HG03575 (cell line): ENCODE measurements around the gene DPP10.

Experiments used
- ATAC-seq: cut with Tn5 transposase; IDR thresholded peaks from one replicate; pipeline ENCODE4 v1.9.1; 2021; ENCODE audit not compliant: unreplicated experiment, insufficient number of reproducible peaks, low FRiP score; ENCODE audit errors: extremely low read depth

The DPP10 gene

GRCh38 chr2:114553027-114553426 is 110.6 kb downstream of the DPP10 start:
- no peak for ATAC-seq

GRCh38 chr2:114569166-114569565 is 126.7 kb downstream of the DPP10 start:
- no peak for ATAC-seq

- ATAC-seq, result no peak
Measured at GRCh38 chr2:114577657-114578056, 135.2 kb downstream of the DPP10 start.

DNA sequence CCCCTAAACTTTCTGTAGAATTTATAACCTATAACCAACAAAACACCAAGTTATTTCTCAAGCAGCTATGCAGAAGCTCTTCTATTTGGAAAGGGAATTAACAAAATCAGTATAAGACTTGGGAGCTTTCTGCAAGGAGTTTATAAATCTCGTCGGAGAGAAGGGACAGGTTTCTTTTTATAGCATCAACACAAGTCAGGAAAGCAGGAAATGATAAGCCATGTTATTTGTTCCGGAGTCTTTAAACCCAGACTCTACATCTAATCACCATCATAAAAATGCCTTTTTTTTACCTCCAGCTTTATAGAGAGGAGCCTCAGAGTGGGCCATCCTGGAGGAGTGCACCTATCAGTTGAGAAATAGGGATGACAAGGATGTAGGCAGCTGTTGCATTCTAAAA is 137.1 kb downstream of the DPP10 start:
- no peak for ATAC-seq

- no peak for ATAC-seq
Measured at GRCh38 chr2:114580691-114581090, 138.2 kb downstream of the DPP10 start.

GRCh38 chr2:114598329-114598728 is 155.9 kb downstream of the DPP10 start:
- ATAC-seq, result no peak

GRCh38 chr2:114609203-114609602 is 166.8 kb downstream of the DPP10 start:
- ATAC-seq, result no peak

DNA sequence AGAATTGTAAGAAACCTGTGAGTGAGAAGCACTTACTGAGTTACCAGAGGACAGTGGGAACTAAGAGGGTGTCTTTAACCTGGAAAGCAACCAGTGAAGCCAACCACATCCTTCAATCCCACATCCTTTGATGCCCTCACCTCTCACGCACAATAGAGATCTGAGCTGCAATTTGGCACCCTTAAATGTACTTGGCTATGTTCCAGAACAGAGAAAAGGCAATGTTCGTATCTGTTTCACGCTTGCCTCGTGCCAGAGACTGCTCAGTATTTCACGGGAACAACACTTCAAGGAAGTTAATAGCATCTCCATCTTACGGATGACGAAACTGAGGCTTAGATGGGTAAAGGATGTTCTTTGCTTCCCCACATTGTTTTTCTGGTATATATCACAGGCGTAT is 167.4 kb downstream of the DPP10 start:
- ATAC-seq, result no peak

DNA sequence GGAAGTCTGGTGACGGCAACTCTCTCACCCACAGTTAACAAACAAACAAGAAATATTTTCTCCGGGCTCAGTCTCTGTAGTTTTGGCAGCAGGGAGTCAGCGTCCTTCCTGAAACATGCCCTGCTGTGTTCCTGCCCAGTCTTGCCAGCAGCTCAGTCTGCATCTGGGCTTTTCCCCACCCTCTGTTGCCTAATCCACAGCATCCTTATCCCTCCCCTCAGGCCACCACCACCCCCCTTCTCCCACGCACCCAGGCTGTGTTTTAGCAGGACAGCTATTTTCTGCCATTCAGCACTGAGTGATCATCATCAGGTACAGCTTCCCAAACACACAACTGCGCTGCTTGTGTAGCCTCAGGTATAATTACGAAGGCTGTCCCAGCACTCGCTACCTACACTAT is 168.2 kb downstream of the DPP10 start:
- no peak for ATAC-seq

DNA sequence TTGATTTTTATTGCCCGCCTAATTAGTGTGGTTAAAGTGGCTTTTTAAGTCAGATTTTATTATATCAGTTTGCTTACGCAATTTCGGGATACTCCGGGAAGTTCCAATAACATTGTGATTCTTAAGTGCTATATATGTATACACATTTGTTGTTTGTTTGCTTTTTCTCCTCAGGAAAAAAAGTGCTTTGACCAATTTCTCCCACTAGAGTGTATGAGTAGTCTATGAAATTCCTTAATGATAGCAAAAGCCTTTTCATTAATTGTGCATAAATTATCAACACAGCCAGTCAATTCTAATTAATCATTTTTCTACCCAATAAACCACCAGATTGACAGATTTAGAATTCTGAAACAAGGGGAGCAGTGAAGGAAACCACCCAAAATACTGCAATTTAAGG is 172.2 kb downstream of the DPP10 start:
- no peak for ATAC-seq

GRCh38 chr2:114628481-114628880 is 186.0 kb downstream of the DPP10 start:
- no peak for ATAC-seq

GRCh38 chr2:114631146-114631545 is 188.7 kb downstream of the DPP10 start:
- ATAC-seq, result no peak

DNA sequence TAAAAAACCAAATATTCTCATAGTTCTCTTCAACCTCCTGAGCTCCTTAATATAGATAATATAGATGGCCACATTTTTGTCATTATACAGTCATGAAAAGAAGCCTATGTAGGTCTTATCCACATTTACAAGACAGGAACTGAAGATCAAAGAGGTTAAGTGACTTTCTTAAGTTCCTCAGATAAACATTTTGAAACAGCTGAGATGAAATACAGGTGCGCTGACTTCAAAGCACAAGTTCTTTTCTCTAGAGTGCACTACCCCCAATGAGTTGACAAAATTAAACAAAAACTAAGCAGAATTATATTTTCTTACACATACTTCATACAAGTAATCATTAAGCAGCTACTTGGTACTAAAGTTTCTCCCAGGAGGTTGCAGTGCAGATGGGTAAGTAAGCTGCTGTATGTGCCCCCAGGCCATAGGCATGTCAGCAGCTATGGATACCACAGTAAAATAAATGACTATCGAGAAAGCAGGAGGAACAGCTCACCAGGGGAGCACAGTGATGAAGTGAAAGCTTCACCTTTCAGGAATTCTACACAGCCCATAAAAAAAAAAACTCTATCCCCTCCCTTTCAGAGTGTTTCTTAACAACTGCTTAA is 199.8 kb downstream of the DPP10 start:
- no peak for ATAC-seq

- ATAC-seq, result no peak
Measured at GRCh38 chr2:114642988-114643553, 200.6 kb downstream of the DPP10 start.

GRCh38 chr2:114651933-114652332 is 209.5 kb downstream of the DPP10 start:
- ATAC-seq, result no peak

DNA sequence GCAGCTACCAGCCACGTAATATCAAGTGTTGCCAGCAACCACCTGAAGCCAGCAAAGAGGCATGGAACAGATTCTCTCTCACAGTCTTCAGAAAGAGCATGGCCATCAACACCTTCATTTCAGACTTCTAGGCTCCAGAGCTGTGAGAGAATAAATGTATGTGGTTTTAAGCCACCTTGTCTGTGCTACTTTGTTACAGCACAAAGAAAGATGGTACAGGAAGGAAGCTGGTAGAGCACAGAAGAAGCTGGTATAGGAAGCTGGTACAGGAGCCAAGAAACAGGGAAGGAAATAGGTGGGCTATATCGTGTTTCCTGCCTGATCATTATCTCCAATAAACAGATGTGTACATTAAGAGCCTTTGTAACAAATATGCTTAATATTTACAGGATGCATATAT is 217.4 kb downstream of the DPP10 start:
- ATAC-seq, result no peak

- no peak for ATAC-seq
Measured at GRCh38 chr2:114661971-114662939, 219.8 kb downstream of the DPP10 start.

DNA sequence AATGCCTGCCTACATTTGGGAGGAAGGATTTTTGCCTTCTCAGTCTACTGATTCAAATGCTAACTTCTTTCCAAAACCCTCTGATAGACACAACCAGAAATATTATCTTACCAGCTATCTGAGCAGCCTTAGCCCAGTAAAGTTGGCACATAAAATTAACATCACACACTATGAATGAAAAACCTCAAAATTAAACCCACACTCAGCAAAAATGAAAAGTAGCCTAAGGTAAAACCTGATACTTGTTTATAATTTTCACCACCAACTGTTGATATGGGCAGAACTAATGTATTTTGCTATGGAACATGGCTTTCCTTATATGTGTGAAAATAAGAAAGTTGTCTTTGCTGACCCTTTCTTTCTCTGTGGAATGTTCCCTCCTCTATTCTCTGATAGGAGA is 226.0 kb downstream of the DPP10 start:
- ATAC-seq, result no peak

DNA sequence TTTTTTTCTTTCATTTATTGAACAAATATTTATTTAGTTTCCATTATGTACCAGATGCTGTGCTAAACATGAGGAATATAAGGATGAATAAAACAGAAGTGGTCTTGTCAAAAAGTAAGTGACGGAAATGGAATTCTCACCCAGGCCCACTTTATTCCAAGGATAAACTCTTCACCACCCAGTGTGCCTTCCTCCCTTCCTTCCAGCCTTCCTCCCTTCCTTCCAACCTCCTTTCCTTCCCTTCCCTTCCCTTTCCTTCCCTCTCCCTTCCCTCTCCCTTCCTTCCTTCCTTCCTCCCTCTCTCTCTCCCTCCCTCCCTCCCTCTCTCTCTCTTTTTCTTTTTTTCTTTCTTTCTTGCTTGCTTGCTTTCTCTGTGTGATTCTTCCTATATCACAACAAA is 240.8 kb downstream of the DPP10 start:
- ATAC-seq, result no peak

GRCh38 chr2:114684403-114684802 is 242.0 kb downstream of the DPP10 start:
- ATAC-seq, result no peak
